Peyer's patch (tissue), 4 donors: ENCODE data around the gene RAC3.

Source experiments
- CTCF ChIP-seq, 6 experiments: fragments of 450-650 bp in 4 of 6; fragments of 200-600 bp in 2 of 6; sonication (generic) in 1 of 6; IDR thresholded peaks; one replicate each; pipeline ENCODE4 v1.5.1; 2017 to 2019; ENCODE audit warnings: antibody characterized with exemption in 6 of 6, mild to moderate bottlenecking in 3 of 6, moderate library complexity in 1 of 6
- POLR2A ChIP-seq, 2 donors: fragments of 450-650 bp; IDR thresholded peaks; one replicate each; pipeline ENCODE4 v1.5.1; 2017; ENCODE audit warnings: antibody characterized with exemption in 2 of 2, mild to moderate bottlenecking in 2 of 2, moderate library complexity in 2 of 2

GRCh38 chr17:81987161-81987770, 44.2 kb upstream of the RAC3 start:
- TF ChIP-seq CTCF (IDR thresholded peaks at IDR 0.05) (no peak), POLR2A (IDR thresholded peaks at IDR 0.05) (no peak)
